ENCODE results near the gene DIDO1. TPM values are rescaled to one million over a fixed set of nuclear protein-coding genes. Genes with fewer than 3 reads are reported as not detected.

The DIDO1 gene
- total and polyA plus RNA-seq, 2 donors (not counting 1 experiment from before 2014, with no cell fraction given): 57.6 to 124 TPM

DNA sequence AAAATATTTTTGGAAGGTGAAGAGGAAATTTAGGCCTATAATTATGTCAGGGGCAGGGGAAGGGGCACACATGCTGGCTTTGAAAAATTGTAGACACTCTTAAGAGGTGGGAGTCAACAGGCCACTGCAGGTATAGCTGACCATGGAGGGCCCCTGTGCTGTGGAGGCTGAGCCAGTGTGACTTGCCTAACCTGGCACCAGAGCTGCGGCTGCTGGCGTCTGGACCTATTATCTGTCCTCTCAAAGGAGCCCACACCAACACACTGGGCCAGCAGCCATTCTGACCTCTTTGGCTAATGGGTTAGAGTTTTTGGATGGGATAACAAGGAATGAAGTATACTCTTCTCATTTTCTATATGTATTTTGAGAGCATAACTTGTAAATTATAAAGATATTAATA, 16.2 kb upstream of the DIDO1 start:
- no peak for DNase-seq
- no peak overlapping the region for H3K4me3 ChIP-seq (ENCODE audit: control extremely low read depth in 1 of 5, extremely low read depth in 1 of 5, insufficient read depth in 1 of 5, low read depth in 2 of 5, low read length in 4 of 5)
- peaks cover 12 to 19% of the 10 kb centered on the region in 2 donors for H3K4me1 ChIP-seq (ENCODE audit: control insufficient read depth in 2 of 2, insufficient read depth in 2 of 2, low read length in 2 of 2)
- H3K27ac ChIP-seq (ENCODE audit: low read length in 2 of 2): no peak overlapping the region
- H3K36me3 ChIP-seq (replicated peaks in 1 of 2; ENCODE audit: control extremely low read depth in 1 of 2, control insufficient read depth in 1 of 2, extremely low read depth in 1 of 2, insufficient read depth in 2 of 2, low read length in 1 of 2): peaks cover 3 to 64% of the 10 kb centered on the region in 2 experiments
- Mint-ChIP-seq H3K4me3 (no peak overlapping the region), H3K27me3 (no peaks in the 10 kb centered on the region), H3K9me3 (ENCODE audit: insufficient read depth) (no peaks in the 10 kb centered on the region), H3K27ac (no peak overlapping the region), H3K4me1 (peaks cover 27% of the 10 kb centered on the region)
- ChIA-PET CTCF (interaction anchor here (1.3 kb wide), 1 partner anchor 12 kb away, joined by 3 read pairs; no protein-coding TSS in a partner anchor), POLR2A (no interaction called here)
- no peaks in the 10 kb centered on the region for H3K27me3 ChIP-seq (replicated peaks in 1 of 4; ENCODE audit: control extremely low read depth in 1 of 4, control insufficient read depth in 3 of 4, insufficient read depth in 4 of 4, low read length in 3 of 4)
- no peak for TF ChIP-seq CTCF (IDR thresholded peaks at IDR 0.05)
- no peak for TF ChIP-seq EZH2 (IDR thresholded peaks at IDR 0.05; ENCODE audit: borderline replicate concordance, insufficient read depth, low read depth, low read length, poor library complexity, severe bottlenecking)
- no peak overlapping the region for H3K4me2 ChIP-seq (replicated peaks; ENCODE audit: low read depth, low read length, poor library complexity, severe bottlenecking)
- no peaks in the 10 kb centered on the region for H3K9me3 ChIP-seq (ENCODE audit: control extremely low read depth in 1 of 3, control insufficient read depth in 2 of 3, insufficient read depth in 1 of 3, low read length in 2 of 3)
- no peak overlapping the region for H3K9ac ChIP-seq (ENCODE audit: low read length)
- no CpG with 5 or more reads among the region's 2 CpGs for WGBS (ENCODE audit: insufficient coverage)
- H2AFZ ChIP-seq (ENCODE audit: insufficient read depth, low read depth, low read length, poor library complexity, severe bottlenecking): no peak overlapping the region
- peaks cover 86% of the 10 kb centered on the region for H3K79me2 ChIP-seq (ENCODE audit: control insufficient read depth, insufficient read depth, low read length)
- H4K20me1 ChIP-seq (ENCODE audit: control insufficient read depth, insufficient read depth, low read length, poor library complexity, severe bottlenecking): peaks cover 30% of the 10 kb centered on the region
- intact Hi-C loops (cut with micrococcal nuclease): no loop called here
- no peak for ATAC-seq (ENCODE audit: low read depth)

- CTCF ChIA-PET: interaction anchor here (1.3 kb wide), 1 partner anchor 12 kb away, joined by 3 read pairs; no protein-coding TSS in a partner anchor
- WGBS (ENCODE audit: insufficient coverage): 100% methylated on average over 1 of the region's 1 CpG
Measured at GRCh38 chr20:62941792-62942191, 15.5 kb upstream of the DIDO1 start.

More at GRCh38 chr20:62941792-62942191, 15.5 kb upstream of the DIDO1 start:
- POLR2A ChIA-PET: no interaction called here
- no peak overlapping the region for H3K4me2 ChIP-seq (replicated peaks; ENCODE audit: low read depth, low read length, poor library complexity, severe bottlenecking)
- H3K9me3 ChIP-seq (ENCODE audit: control extremely low read depth in 1 of 3, control insufficient read depth in 2 of 3, insufficient read depth in 1 of 3, low read length in 2 of 3): no peaks in the 10 kb centered on the region
- H3K4me3 ChIP-seq (ENCODE audit: control extremely low read depth in 1 of 5, extremely low read depth in 1 of 5, insufficient read depth in 1 of 5, low read depth in 2 of 5, low read length in 4 of 5): no peak overlapping the region
- H3K36me3 ChIP-seq (replicated peaks in 1 of 2; ENCODE audit: control extremely low read depth in 1 of 2, control insufficient read depth in 1 of 2, extremely low read depth in 1 of 2, insufficient read depth in 2 of 2, low read length in 1 of 2): peaks cover 3 to 58% of the 10 kb centered on the region in 2 experiments
- peaks cover 24% of the 10 kb centered on the region for H4K20me1 ChIP-seq (ENCODE audit: control insufficient read depth, insufficient read depth, low read length, poor library complexity, severe bottlenecking)
- no peak overlapping the region for H2AFZ ChIP-seq (ENCODE audit: insufficient read depth, low read depth, low read length, poor library complexity, severe bottlenecking)
- Mint-ChIP-seq H3K27ac (no peak overlapping the region), H3K27me3 (no peaks in the 10 kb centered on the region), H3K4me3 (no peak overlapping the region), H3K9me3 (ENCODE audit: insufficient read depth) (no peaks in the 10 kb centered on the region), H3K4me1 (peaks cover 30% of the 10 kb centered on the region)
- no peak overlapping the region for H3K9ac ChIP-seq (ENCODE audit: low read length)
- DNase-seq: no peak
- no peak for ATAC-seq (ENCODE audit: low read depth)
- peaks cover 92% of the 10 kb centered on the region for H3K79me2 ChIP-seq (ENCODE audit: control insufficient read depth, insufficient read depth, low read length)
- intact Hi-C loops (cut with micrococcal nuclease): no loop called here
- TF ChIP-seq EZH2 (IDR thresholded peaks at IDR 0.05; ENCODE audit: borderline replicate concordance, insufficient read depth, low read depth, low read length, poor library complexity, severe bottlenecking): no peak
- TF ChIP-seq CTCF (IDR thresholded peaks at IDR 0.05): no peak
- H3K27me3 ChIP-seq (replicated peaks in 1 of 4; ENCODE audit: control extremely low read depth in 1 of 4, control insufficient read depth in 3 of 4, insufficient read depth in 4 of 4, low read length in 3 of 4): no peaks in the 10 kb centered on the region
- H3K4me1 ChIP-seq (ENCODE audit: control insufficient read depth in 2 of 2, insufficient read depth in 2 of 2, low read length in 2 of 2): peaks cover 14 to 23% of the 10 kb centered on the region in 2 donors
- H3K27ac ChIP-seq (ENCODE audit: low read length in 2 of 2): no peak overlapping the region

All from B cell (primary cell).